Endothelial cell of umbilical vein (primary cell): ENCODE data around the gene CTLA4.

Experiments
- CTCF ChIP-seq, 2 donors: IDR thresholded peaks; 1 replicate in 1 of 2; 2 replicates in 1 of 2; pipeline ENCODE4 v1.5.1; 2011; ENCODE audit warnings: low read length in 2 of 2, mild to moderate bottlenecking in 2 of 2, moderate library complexity in 2 of 2, control low read depth in 1 of 2, inconsistent platforms in 1 of 2, low read depth in 1 of 2; ENCODE audit not compliant: insufficient read depth in 1 of 2; ENCODE audit errors: extremely low read depth in 1 of 2
- EZH2 ChIP-seq: IDR thresholded peaks from 2 replicates; pipeline ENCODE4 v1.6.1; 2012; ENCODE audit warnings: borderline replicate concordance, low read depth, mild to moderate bottlenecking, moderate library complexity, low read length, inconsistent platforms; ENCODE audit not compliant: severe bottlenecking
- FOS ChIP-seq: IDR thresholded peaks from 2 replicates; pipeline ENCODE4 v1.6.1; 2011; ENCODE audit warnings: mild to moderate bottlenecking, low read length, moderate library complexity, borderline replicate concordance; ENCODE audit not compliant: insufficient read depth
- JUN ChIP-seq: IDR thresholded peaks from 2 replicates; pipeline ENCODE4 v1.6.1; 2011; ENCODE audit warnings: borderline replicate concordance, low read depth; ENCODE audit not compliant: insufficient read length, insufficient read depth
- MAX ChIP-seq: IDR thresholded peaks from 2 replicates; pipeline ENCODE4 v1.6.1; 2011; ENCODE audit not compliant: insufficient read depth, insufficient read length
- POLR2A ChIP-seq: IDR thresholded peaks from 2 replicates; pipeline ENCODE4 v1.6.1; 2012; ENCODE audit warnings: low read depth, mild to moderate bottlenecking, control low read depth, low read length
- POLR2AphosphoS5 ChIP-seq: IDR thresholded peaks from 2 replicates; pipeline ENCODE4 v1.6.1; 2012; ENCODE audit warnings: low read depth, mild to moderate bottlenecking, control low read depth, low read length, moderate library complexity; ENCODE audit not compliant: insufficient read depth

- TF ChIP-seq CTCF (IDR thresholded peaks at IDR 0.05; ENCODE audit: extremely low read depth in 1 of 2, insufficient read depth in 1 of 2, low read depth in 1 of 2, low read length in 2 of 2) (no peak), POLR2A (no peak), POLR2AphosphoS5 (no peak), FOS (no peak), JUN (no peak), MAX (no peak), EZH2 (no peak)
Observed at GRCh38 chr2:203882551-203882950, 15.0 kb downstream of the CTLA4 start.
